GM12878 (cell line): ENCODE results near the gene SPIRE1. TPM values are rescaled to one million over a fixed set of nuclear protein-coding genes. Genes with fewer than 3 reads are reported as not detected.
"Not testable (repeated sequence)": the region's sequence is repeated elsewhere in the genome, so short reads cannot be mapped to it uniquely, and the experiment has no call there.

Experiments
- ATAC-seq: fragments of 200-7000 bp; cut with Tn5 transposase; 3 replicates; pipeline ENCODE4 v1.9.1; 2020; ENCODE audit warnings: mild to moderate bottlenecking, moderate library complexity
- BruUV-seq: library from RNA; stranded (reverse); fragments of 400-500 nt; replicated peaks from 2 replicates; lab custom pipeline; 2021; lab: Mats Ljungman, UMichigan
- CTCF ChIA-PET: fragments of 300-600 bp; sonication (Branson Sonifier 250); formaldehyde crosslinking; extraction: SDS; loops from one replicate; lab custom pipeline; 2021; ENCODE audit warnings: inconsistent platforms; lab: Yijun Ruan, JAX
- POLR2A ChIA-PET: fragments of 350-600 bp; formaldehyde crosslinking; extraction: SDS; loops from one replicate; lab custom pipeline; 2021; ENCODE audit warnings: inconsistent platforms; lab: Charles Lee
- RAD21 ChIA-PET: fragments of 300-600 bp; sonication (Branson Sonifier 250); formaldehyde crosslinking; loops from one replicate; lab custom pipeline; 2023; ENCODE audit warnings: antibody characterized with exemption; ENCODE audit not compliant: unreplicated experiment; lab: Charles Lee
- SMC1A ChIA-PET: fragments of 300-600 bp; sonication (Branson Sonifier 250); formaldehyde crosslinking; loops from one replicate; lab custom pipeline; 2023; ENCODE audit not compliant: unreplicated experiment, uncharacterized antibody; lab: Charles Lee
- DNase-seq: peaks from one replicate; pipeline ENCODE4 v3.0.0-alpha.2; 2011; ENCODE audit warnings: low read depth, low spot score
- FAIRE-seq: peaks from 3 replicates; lab custom pipeline; 2011; peaks lifted over from hg19 to GRCh38; lab: Jason Lieb, UNC
- H2AFZ ChIP-seq: 2 replicates; pipeline ENCODE4 v1.6.0; 2011; ENCODE audit warnings: low read depth, low read length, control low read depth; ENCODE audit not compliant: control insufficient read depth
- H3K27ac ChIP-seq: 2 replicates; pipeline ENCODE4 v1.5.1; 2011; ENCODE audit warnings: control low read depth; ENCODE audit not compliant: control insufficient read depth, insufficient read depth
- H3K27me3 ChIP-seq, 2 experiments: replicated peaks in 1 of 2; 2 replicates each; pipeline versions ENCODE4 v1.6.0 to v1.6.1; 2011; ENCODE audit warnings: low read length in 1 of 2; ENCODE audit not compliant: control insufficient read depth in 2 of 2, insufficient read depth in 2 of 2
- H3K36me3 ChIP-seq, 2 experiments: 2 replicates each; pipeline ENCODE4 v1.5.1; 2011; ENCODE audit warnings: low read length in 1 of 2; ENCODE audit not compliant: control insufficient read depth in 2 of 2, insufficient read depth in 2 of 2
- H3K4me1 ChIP-seq: 2 replicates; pipeline ENCODE4 v1.6.1; 2011; ENCODE audit warnings: mild to moderate bottlenecking, low read length, moderate library complexity, mixed read lengths; ENCODE audit not compliant: control insufficient read depth, insufficient read depth
- H3K4me2 ChIP-seq: 2 replicates; pipeline ENCODE4 v1.6.0; 2011; ENCODE audit warnings: control low read depth; ENCODE audit not compliant: control insufficient read depth, insufficient read depth
- H3K4me3 ChIP-seq: fragments of 200-600 bp; sonication (generic); 2 replicates; pipeline ENCODE4 v1.5.1; 2016
- H3K79me2 ChIP-seq: 2 replicates; pipeline ENCODE4 v1.6.0; 2011; ENCODE audit warnings: low read length; ENCODE audit not compliant: control insufficient read depth, insufficient read depth
- H3K9ac ChIP-seq: 2 replicates; pipeline ENCODE4 v1.8.0; 2011; ENCODE audit warnings: low read length, control low read depth, mixed read lengths; ENCODE audit not compliant: control insufficient read depth, insufficient read depth
- H3K9me3 ChIP-seq: replicated peaks from 3 replicates; pipeline ENCODE4 v1.5.1; 2011; ENCODE audit warnings: mild to moderate bottlenecking, low read length; ENCODE audit not compliant: control insufficient read depth, insufficient read depth
- H4K20me1 ChIP-seq: 2 replicates; pipeline ENCODE4 v1.6.0; 2011; ENCODE audit not compliant: control insufficient read depth, insufficient read depth
- CREM ChIP-seq: IDR thresholded peaks from 2 replicates; pipeline ENCODE4 v1.6.1; 2014; ENCODE audit warnings: antibody characterized with exemption, low read depth
- ETV6 ChIP-seq, 2 experiments: fragments of 450-650 bp in 1 of 2; IDR thresholded peaks in 1 of 2; conservative IDR thresholded peaks in 1 of 2; 2 replicates each; pipeline ENCODE4 v1.6.1; 2014; ENCODE audit warnings: antibody characterized with exemption in 1 of 2, borderline replicate concordance in 1 of 2, low read depth in 1 of 2, mild to moderate bottlenecking in 1 of 2, moderate library complexity in 1 of 2
- MAX ChIP-seq: IDR thresholded peaks from 2 replicates; pipeline ENCODE4 v1.6.1; 2012; ENCODE audit warnings: low read depth, low read length, improper control_type of control experiment
- NFIC ChIP-seq: IDR thresholded peaks from 2 replicates; pipeline ENCODE4 v1.6.1; 2012; ENCODE audit warnings: low read depth, mild to moderate bottlenecking, inconsistent platforms, low read length, moderate library complexity
- RFX5 ChIP-seq: IDR thresholded peaks from 2 replicates; pipeline ENCODE4 v1.6.1; 2011; ENCODE audit warnings: low read depth, low read length, improper control_type of control experiment
- SMAD5 ChIP-seq: IDR thresholded peaks from 2 replicates; pipeline ENCODE4 v1.6.1; 2016; ENCODE audit warnings: antibody characterized with exemption, low read depth
- SREBF1 ChIP-seq: IDR thresholded peaks from 2 replicates; pipeline ENCODE4 v1.6.1; 2012; ENCODE audit warnings: mild to moderate bottlenecking, low read length
- WGBS: methylation state at CpG from one replicate; pipeline ENCODE4 v1.1.6; 2016; ENCODE audit warnings: low lambda C conversion rate; ENCODE audit not compliant: insufficient replicate concordance, insufficient coverage; ENCODE audit errors: missing lambda C conversion rate; 5-methylcytosine and 5-hydroxymethylcytosine counted together
- in situ Hi-C: fragments of 300-500 bp; cut with MboI; formaldehyde crosslinking; loops from 9 replicates; pipeline ENCODE4 v1.14.3; 2018; ENCODE audit warnings: mixed read lengths
- intact Hi-C: fragments of 100-400 bp; cut with micrococcal nuclease; formaldehyde crosslinking; loops from one replicate; pipeline ENCODE4 v1.14.2; 2022; ENCODE audit not compliant: unreplicated experiment
- polyA plus RNA-seq, 11 experiments: library from polyadenylated mRNA; depleted of rRNA in 4 of 11; unstranded in 6 of 11; stranded (reverse) in 5 of 11; fragments of >200 nt; fragmentation: Nextera tagmentation in 4 of 11; fragmentation: Illumina TruSeq in 1 of 11; extraction: Ambion mirVana in 4 of 11; extraction: Trizol in 1 of 11; gene quantifications; 1 replicate in 1 of 11; 2 replicates in 10 of 11; pipeline versions ENCODE4 v1.2.1 to v1.2.3, GENCODE V29; 2011 to 2016; ENCODE audit warnings: inconsistent platforms in 2 of 11, missing spikeins in 2 of 11, low read depth in 1 of 11
- total RNA-seq, 4 experiments: library from RNA; depleted of rRNA in 3 of 4; stranded (reverse); fragments of >200 nt in 3 of 4; fragmentation: Illumina TruSeq in 1 of 4; extraction: Trizol in 1 of 4; gene quantifications; 2 replicates each; pipeline versions ENCODE4 v1.2.1 to v1.2.3, GENCODE V29; 2013 to 2021

Gene SPIRE1
- total and polyA plus RNA-seq, 10 of the 15 experiments (the other 5 are each of a cell fraction or from before 2014, with no cell fraction given), result 0.18 to 9.2 (median 4.3) TPM

- no peak overlapping the region for H3K4me2 ChIP-seq
- DNase-seq, result no peak
- TF ChIP-seq SREBF1, result no peak
- TF ChIP-seq, all 136 proteins: peak for 0
Measured at GRCh38 chr18:12645751-12646203, 12.1 kb downstream of the SPIRE1 start.

GRCh38 chr18:12645254-12645653 is 12.7 kb downstream of the SPIRE1 start:
- in situ Hi-C loops, result no loop called here

More at GRCh38 chr18:12645751-12646203, 12.1 kb downstream of the SPIRE1 start:
- no peak for FAIRE-seq
- Histone ChIP-seq H3K9me3 (no peaks in the 10 kb centered on the region), H3K9ac (no peak overlapping the region), H3K4me3 (no peak overlapping the region), H2AFZ (no peak overlapping the region), H3K4me1 (no peaks in the 10 kb centered on the region), H3K36me3 (no peaks in the 10 kb centered on the region), H3K79me2 (no peaks in the 10 kb centered on the region), H3K27me3 (no peaks in the 10 kb centered on the region), H3K27ac (no peak overlapping the region), H4K20me1 (no peaks in the 10 kb centered on the region)
- ChIA-PET POLR2A (no interaction called here), RAD21 (no interaction called here), CTCF (no interaction called here), SMC1A (interaction anchor here (1.0 kb wide), 1 partner anchor 11 kb away, joined by 4 read pairs; no protein-coding TSS in a partner anchor)
- no peak for ATAC-seq
- no TSS peak for BruUV-seq
- intact Hi-C loops, result no loop called here
- WGBS, result 60% methylated on average over 10 of the region's 10 CpGs
- in situ Hi-C loops, result no loop called here

GRCh38 chr18:12643756-12644155 is 14.2 kb downstream of the SPIRE1 start:
- H3K9ac ChIP-seq, DNase-seq, FAIRE-seq, H3K36me3 ChIP-seq, CTCF ChIA-PET, H4K20me1 ChIP-seq, H3K27ac ChIP-seq, H3K79me2 ChIP-seq, H2AFZ ChIP-seq, ATAC-seq, H3K27me3 ChIP-seq, H3K4me2 ChIP-seq, RAD21 ChIA-PET, BruUV-seq, in situ Hi-C loops, H3K4me1 ChIP-seq, H3K9me3 ChIP-seq, H3K4me3 ChIP-seq, intact Hi-C loops: not testable (repeated sequence)
- POLR2A ChIA-PET, result interaction anchor here (0.6 kb wide), 1 partner anchor 98 kb away, joined by 5 read pairs; no protein-coding TSS in a partner anchor
- SMC1A ChIA-PET, result interaction anchor here (0.7 kb wide), 1 partner anchor 986 kb away, joined by 3 read pairs; no protein-coding TSS in a partner anchor
- 100% methylated on average over 2 of the region's 5 CpGs for WGBS

More at GRCh38 chr18:12645254-12645653, 12.7 kb downstream of the SPIRE1 start:
- Histone ChIP-seq H3K9ac (no peak overlapping the region), H3K9me3 (no peaks in the 10 kb centered on the region), H3K4me1 (no peaks in the 10 kb centered on the region), H3K36me3 (no peaks in the 10 kb centered on the region), H3K4me2 (no peak overlapping the region), H4K20me1 (no peaks in the 10 kb centered on the region), H2AFZ (no peak overlapping the region), H3K79me2 (no peaks in the 10 kb centered on the region), H3K4me3 (no peak overlapping the region), H3K27me3 (no peaks in the 10 kb centered on the region), H3K27ac (no peak overlapping the region)
- BruUV-seq, result no TSS peak
- ChIA-PET RAD21 (no interaction called here), POLR2A (no interaction called here), CTCF (no interaction called here), SMC1A (interaction anchor here (1.0 kb wide), 1 partner anchor 10 kb away, joined by 4 read pairs; no protein-coding TSS in a partner anchor)
- FAIRE-seq (no peak), DNase-seq (no peak), ATAC-seq (no peak)
- TF ChIP-seq RFX5 (no peak), ETV6 (conservative IDR thresholded peaks at IDR 0.05 in 1 of 2, IDR thresholded peaks at IDR 0.05 in 1 of 2; ENCODE audit: borderline replicate concordance in 1 of 2, low read depth in 1 of 2) (no peak), CREM (no peak), SMAD5 (no peak), MAX (no peak), NFIC (no peak)
- intact Hi-C loops, result no loop called here
